C4-2B (cell line): ENCODE data around the gene RAB3IL1.

ENCODE experiments used
- H3K27ac ChIP-seq: fragments of 450-650 bp; 2 replicates; pipeline ENCODE4 v1.5.1; 2017
- ZFX ChIP-seq: fragments of 450-650 bp; IDR thresholded peaks from 2 replicates; pipeline ENCODE4 v1.6.1; 2017
- TF ChIP-seq, protein P1 (sequence below): fragments of 450-650 bp; conservative IDR thresholded peaks from 2 replicates; pipeline ENCODE4 v1.5.1; 2017; ENCODE audit warnings: mild to moderate bottlenecking

RAB3IL1 gene

DNA sequence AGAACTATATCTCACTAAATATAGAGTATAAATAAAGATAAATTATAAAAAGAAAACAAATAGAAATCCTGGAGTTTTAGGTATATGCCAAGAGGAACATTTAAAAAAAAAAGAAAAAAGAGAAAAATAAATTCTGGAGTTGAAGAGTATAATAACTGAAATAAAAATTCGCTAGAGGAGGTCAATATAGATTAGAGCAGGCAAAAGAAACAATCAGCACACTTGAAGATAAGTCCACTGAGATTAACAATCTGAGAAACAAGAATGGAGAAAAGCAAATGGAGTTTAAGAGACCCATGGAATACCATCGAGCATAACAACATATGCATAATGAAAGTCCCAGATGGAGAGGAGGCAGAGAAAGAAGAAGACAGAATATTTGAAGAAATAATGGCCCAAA lies 18.5 kb upstream of the RAB3IL1 start:
- H3K27ac ChIP-seq = no peak overlapping the region
- no peak for TF ChIP-seq ZFX
- TF ChIP-seq, protein P1, sequence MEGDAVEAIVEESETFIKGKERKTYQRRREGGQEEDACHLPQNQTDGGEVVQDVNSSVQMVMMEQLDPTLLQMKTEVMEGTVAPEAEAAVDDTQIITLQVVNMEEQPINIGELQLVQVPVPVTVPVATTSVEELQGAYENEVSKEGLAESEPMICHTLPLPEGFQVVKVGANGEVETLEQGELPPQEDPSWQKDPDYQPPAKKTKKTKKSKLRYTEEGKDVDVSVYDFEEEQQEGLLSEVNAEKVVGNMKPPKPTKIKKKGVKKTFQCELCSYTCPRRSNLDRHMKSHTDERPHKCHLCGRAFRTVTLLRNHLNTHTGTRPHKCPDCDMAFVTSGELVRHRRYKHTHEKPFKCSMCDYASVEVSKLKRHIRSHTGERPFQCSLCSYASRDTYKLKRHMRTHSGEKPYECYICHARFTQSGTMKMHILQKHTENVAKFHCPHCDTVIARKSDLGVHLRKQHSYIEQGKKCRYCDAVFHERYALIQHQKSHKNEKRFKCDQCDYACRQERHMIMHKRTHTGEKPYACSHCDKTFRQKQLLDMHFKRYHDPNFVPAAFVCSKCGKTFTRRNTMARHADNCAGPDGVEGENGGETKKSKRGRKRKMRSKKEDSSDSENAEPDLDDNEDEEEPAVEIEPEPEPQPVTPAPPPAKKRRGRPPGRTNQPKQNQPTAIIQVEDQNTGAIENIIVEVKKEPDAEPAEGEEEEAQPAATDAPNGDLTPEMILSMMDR = no peak

DNA sequence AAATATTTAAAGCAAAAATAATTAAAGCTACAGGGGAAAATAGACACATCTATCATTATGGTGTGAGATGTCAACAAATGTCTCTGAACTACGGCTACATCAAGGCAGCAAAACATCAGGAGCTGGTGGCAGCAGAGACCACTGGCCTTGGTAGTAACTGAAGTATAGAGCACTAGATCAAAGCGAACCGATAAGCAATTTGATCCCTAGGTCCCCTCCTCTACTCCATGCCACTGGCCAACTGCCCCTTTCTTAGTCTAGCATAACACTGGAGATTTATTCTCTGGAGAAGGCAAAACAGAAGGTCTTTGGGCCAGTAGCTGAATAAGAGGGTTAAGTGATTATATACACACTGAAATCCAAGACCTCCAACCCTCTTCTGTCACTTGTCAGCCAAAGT lies 13.6 kb upstream of the RAB3IL1 start:
- TF ChIP-seq, protein P1 = no peak
- TF ChIP-seq ZFX = no peak
- H3K27ac ChIP-seq = no peak overlapping the region

DNA sequence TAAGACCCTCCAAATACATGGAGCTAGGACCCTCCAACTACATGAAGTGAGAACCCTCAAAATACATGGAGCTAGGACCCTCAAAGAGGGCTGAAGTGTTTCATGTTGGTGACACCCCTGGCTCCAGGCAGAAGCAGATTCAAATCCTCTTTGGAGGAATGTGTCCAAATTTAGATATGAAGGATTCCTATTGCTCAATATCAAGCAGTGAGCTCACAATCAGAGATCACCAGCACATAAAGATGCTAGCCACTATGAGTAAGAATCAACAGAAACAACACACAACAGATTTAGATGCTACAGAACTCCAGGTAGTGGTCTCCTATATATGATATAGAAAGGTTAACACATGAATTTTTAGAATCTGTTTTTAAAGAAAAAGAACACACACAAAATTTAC lies 11.2 kb upstream of the RAB3IL1 start:
- no peak overlapping the region for H3K27ac ChIP-seq
- TF ChIP-seq ZFX = no peak
- TF ChIP-seq, protein P1 = no peak

DNA sequence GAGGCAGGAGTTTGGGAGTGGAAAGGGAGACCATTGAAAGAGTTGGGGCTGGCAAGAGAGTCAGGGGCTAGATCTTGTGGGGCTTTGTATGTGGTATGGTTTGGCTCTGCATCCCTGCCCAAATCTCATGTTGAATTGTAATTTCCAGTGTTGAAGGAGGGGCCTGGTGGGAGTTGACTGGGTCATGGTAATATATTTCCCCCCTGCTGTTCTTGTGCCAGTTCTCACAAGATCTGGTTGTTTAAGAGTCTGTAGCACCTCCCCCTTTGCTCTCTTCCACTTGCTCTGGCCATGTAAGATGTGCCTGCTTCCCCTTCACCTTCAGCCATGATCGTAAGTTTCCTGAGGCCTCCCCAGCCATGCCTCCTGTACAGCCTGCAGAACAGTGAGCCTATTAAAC lies 10.1 kb upstream of the RAB3IL1 start:
- TF ChIP-seq ZFX = no peak
- TF ChIP-seq, protein P1 = no peak
- H3K27ac ChIP-seq = no peak overlapping the region

DNA sequence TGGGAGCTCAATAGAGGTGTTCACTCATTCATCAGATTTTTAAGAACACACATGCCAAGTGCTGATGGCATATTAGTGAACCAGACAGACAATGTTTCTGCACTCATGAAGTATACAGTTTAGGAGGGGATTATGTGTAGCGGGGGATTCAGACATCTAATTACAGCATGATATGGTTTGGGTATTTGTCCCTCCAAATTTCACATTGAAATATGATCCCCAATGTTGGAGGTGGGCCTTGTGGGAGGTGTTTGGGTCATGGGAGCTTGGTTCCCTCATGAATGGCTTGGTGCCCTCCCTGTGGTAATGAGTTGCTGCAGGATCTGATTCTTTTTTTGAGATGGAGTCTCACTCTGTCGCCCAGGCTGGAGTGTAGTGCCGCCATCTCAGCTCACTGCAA lies 8.9 kb upstream of the RAB3IL1 start:
- H3K27ac ChIP-seq = no peak overlapping the region
- TF ChIP-seq ZFX = no peak
- TF ChIP-seq, protein P1 = no peak

DNA sequence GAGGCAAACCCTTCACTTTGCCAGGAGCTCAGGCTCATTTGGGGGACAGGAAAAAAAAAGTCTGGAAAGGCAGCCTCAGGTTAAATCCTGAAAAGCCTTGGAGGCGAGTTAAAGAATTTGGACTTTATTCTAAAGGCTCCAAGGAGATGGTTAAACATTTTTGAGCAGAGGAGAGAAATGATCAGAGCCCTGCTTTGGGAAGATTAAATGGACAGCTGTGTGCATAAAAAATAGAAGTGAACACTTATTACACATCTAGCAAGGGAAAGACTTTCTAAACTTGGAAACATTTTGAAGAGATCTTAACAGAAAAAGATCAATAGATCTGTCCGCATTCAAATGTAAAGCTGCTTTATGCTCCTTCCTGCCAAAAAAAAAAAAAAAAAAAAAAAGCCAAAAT lies 8.4 kb upstream of the RAB3IL1 start:
- no peak for TF ChIP-seq ZFX
- TF ChIP-seq, protein P1 = no peak
- no peak overlapping the region for H3K27ac ChIP-seq

DNA sequence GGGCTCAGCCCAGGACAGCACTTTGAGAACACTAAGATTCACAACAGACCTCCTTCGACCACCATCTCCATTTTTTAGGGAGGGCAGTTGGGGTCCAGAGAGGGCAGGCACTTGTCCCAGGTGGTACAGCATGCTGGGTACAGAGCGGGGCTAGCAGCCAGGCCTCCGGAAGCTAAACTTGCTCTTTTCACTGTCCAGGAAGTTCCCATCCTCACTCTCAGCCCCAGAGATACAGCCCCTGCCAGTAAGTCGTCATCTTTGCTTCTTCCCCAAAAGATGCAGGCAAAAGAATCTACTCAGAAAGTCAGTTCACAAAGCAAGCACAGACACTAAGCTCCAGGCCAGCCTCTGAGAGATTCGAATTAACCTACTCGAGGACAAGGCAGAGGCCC lies 6.7 kb upstream of the RAB3IL1 start:
- no peak for TF ChIP-seq ZFX
- TF ChIP-seq, protein P1 = no peak
- no peak overlapping the region for H3K27ac ChIP-seq
